Heart left ventricle (tissue), 13 donors: ENCODE data around the gene LPCAT1.

Source experiments
- CTCF ChIP-seq, 12 donors: fragments of 200-600 bp; sonication (generic) in 4 of 12; IDR thresholded peaks; one replicate each; pipeline versions ENCODE4 v1.5.0 to v1.8.0; 2018 to 2022; ENCODE audit warnings: antibody characterized with exemption in 12 of 12, mild to moderate bottlenecking in 5 of 12
- POLR2A ChIP-seq, 2 donors: fragments of 450-650 bp; IDR thresholded peaks; one replicate each; pipeline ENCODE4 v1.6.1; 2017; ENCODE audit warnings: antibody characterized with exemption in 2 of 2, mild to moderate bottlenecking in 2 of 2, moderate library complexity in 2 of 2
- donor health status: ischemic (EF 13 %, LVEDD 7.1; RV severe dilation, severe dysfunction).
- donor health status: DM: no; HTN: yes; CAD: no.
- donor health status: DM: no; HTN: no; CAD: no.
- donor health status: ischemic (EF 25% LVEDD 6.9; RV normal size, moderate dysfunction).
- donor health status: ischemic (EF 25% LVEDD 5.7; RV mildly dilated, moderate dysfunction).
- donor health status: ischemic (EF 35%, LVEDD 5.7; RV mildly dilated, moderate dysfunction).
- donor health status: nonischemic (EF 11% LVEDD 7.7; RV severe dilation, severe dysfunction).
- donor health status: DM: yes; HTN: yes; CAD: no.
- donor health status: PGD.
- donor health status: ischemic (EF 29% LVEDD 5.4; RV normal size, mild dysfunction).
- donor health status: nonischemic (EF 23%, LVEDD 6.1; RV moderate dilation, normal function).

GRCh38 chr5:1503241-1504068 is 20.3 kb downstream of the LPCAT1 start:
- TF ChIP-seq CTCF (IDR thresholded peaks at IDR 0.05), result no peak
- TF ChIP-seq POLR2A (IDR thresholded peaks at IDR 0.05), result no peak
